ENCODE data around the gene NEK4. TPM values are rescaled to one million over a fixed set of nuclear protein-coding genes. Genes with fewer than 3 reads are reported as not detected.

Gene NEK4
- total and polyA plus RNA-seq, 2 donors (not counting 1 experiment from before 2014, with no cell fraction given) = 9.0 to 33.8 TPM

GRCh38 chr3:52775877-52776276 is 5.1 kb upstream of the NEK4 start:
- Histone ChIP-seq H4K20me1 (ENCODE audit: control insufficient read depth, insufficient read depth, low read length, poor library complexity, severe bottlenecking) (no peaks in the 10 kb centered on the region), H3K4me3 (ENCODE audit: control extremely low read depth in 1 of 5, extremely low read depth in 1 of 5, insufficient read depth in 1 of 5, low read depth in 2 of 5, low read length in 4 of 5) (no peak overlapping the region), H2AFZ (ENCODE audit: insufficient read depth, low read depth, low read length, poor library complexity, severe bottlenecking) (no peak overlapping the region), H3K27me3 (replicated peaks in 1 of 4; ENCODE audit: control extremely low read depth in 1 of 4, control insufficient read depth in 3 of 4, insufficient read depth in 4 of 4, low read length in 3 of 4) (no peaks in the 10 kb centered on the region), H3K79me2 (ENCODE audit: control insufficient read depth, insufficient read depth, low read length) (no peaks in the 10 kb centered on the region), H3K9me3 (ENCODE audit: control extremely low read depth in 1 of 3, control insufficient read depth in 2 of 3, insufficient read depth in 1 of 3, low read length in 2 of 3) (no peaks in the 10 kb centered on the region), H3K9ac (ENCODE audit: low read length) (no peak overlapping the region), H3K4me1 (ENCODE audit: control insufficient read depth in 2 of 2, insufficient read depth in 2 of 2, low read length in 2 of 2) (peaks cover 17 to 26% of the 10 kb centered on the region in 2 donors), H3K36me3 (replicated peaks in 1 of 2; ENCODE audit: control extremely low read depth in 1 of 2, control insufficient read depth in 1 of 2, extremely low read depth in 1 of 2, insufficient read depth in 2 of 2, low read length in 1 of 2) (no peaks in the 10 kb centered on the region), H3K4me2 (replicated peaks; ENCODE audit: low read depth, low read length, poor library complexity, severe bottlenecking) (no peak overlapping the region), H3K27ac (ENCODE audit: low read length in 2 of 2) (no peak overlapping the region)
- H3K9me3 Mint-ChIP-seq (ENCODE audit: insufficient read depth) = no peaks in the 10 kb centered on the region
- POLR2A ChIA-PET = no interaction called here
- CTCF ChIA-PET = interaction anchor here (1.5 kb wide), 1 partner anchor 12 kb away, joined by 4 read pairs; no protein-coding TSS in a partner anchor
- 85% methylated on average over 5 of the region's 8 CpGs for WGBS (ENCODE audit: insufficient coverage)
- DNase-seq (no peak), ATAC-seq (ENCODE audit: low read depth) (no peak)
- H3K4me1 Mint-ChIP-seq = peaks cover 19% of the 10 kb centered on the region
- H3K27me3 Mint-ChIP-seq = no peaks in the 10 kb centered on the region
- no peak overlapping the region for H3K27ac Mint-ChIP-seq
- TF ChIP-seq CTCF (IDR thresholded peaks at IDR 0.05) = no peak
- TF ChIP-seq EZH2 (IDR thresholded peaks at IDR 0.05; ENCODE audit: borderline replicate concordance, insufficient read depth, low read depth, low read length, poor library complexity, severe bottlenecking) = no peak
- H3K4me3 Mint-ChIP-seq = no peak overlapping the region
- intact Hi-C loops (cut with micrococcal nuclease) = no loop called here

DNA sequence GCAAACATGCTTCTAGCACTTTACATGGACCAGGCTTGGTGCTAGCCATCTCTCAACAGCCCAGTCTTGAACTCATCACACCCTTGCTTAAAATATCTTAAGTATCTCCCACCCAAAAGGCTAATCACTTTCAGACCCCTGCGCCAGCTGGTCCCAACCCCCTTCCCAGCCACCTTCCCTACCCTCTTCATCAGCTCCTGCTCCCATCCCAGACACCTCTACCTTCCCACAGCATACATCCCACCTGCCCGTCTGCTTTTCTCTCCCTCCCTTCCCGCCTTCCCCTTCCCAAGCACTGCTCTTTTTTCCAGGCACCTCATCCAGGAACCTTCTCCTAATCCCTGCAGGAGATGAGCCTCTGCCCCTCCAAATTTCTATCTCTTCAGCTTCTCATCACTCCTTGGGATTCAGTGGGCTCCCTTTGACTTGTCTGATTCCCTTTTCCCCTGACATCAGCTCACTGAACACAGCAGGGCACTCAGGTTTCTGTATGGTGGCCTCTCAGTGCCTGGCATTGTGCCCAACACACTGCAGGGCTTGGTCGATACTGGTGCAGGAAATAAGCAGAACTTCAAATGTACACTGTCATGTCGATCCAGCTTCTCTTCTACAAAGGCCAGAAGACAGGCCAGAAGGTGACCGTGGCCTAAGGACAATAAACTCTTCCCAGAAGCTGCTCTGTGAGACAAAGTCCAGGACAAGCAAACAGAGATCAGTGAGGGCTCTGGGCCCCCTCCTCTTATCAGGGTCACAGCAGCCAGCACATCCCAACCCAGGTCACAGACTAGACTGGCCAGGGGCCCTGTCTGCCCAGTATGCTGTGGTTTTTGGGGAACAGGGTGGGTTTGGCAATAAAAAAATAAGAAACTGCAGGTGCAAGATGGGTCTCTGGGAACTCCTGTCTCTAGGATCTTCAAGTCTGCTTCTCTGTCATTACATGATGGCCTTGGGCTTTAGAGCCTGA is 4.4 kb upstream of the NEK4 start:
- Histone ChIP-seq H3K4me3 (ENCODE audit: control extremely low read depth in 1 of 5, extremely low read depth in 1 of 5, insufficient read depth in 1 of 5, low read depth in 2 of 5, low read length in 4 of 5) (no peak overlapping the region), H3K9me3 (ENCODE audit: control extremely low read depth in 1 of 3, control insufficient read depth in 2 of 3, insufficient read depth in 1 of 3, low read length in 2 of 3) (no peaks in the 10 kb centered on the region), H3K9ac (ENCODE audit: low read length) (no peak overlapping the region), H2AFZ (ENCODE audit: insufficient read depth, low read depth, low read length, poor library complexity, severe bottlenecking) (no peak overlapping the region), H3K4me2 (replicated peaks; ENCODE audit: low read depth, low read length, poor library complexity, severe bottlenecking) (no peak overlapping the region), H3K27ac (ENCODE audit: low read length in 2 of 2) (no peak overlapping the region), H3K79me2 (ENCODE audit: control insufficient read depth, insufficient read depth, low read length) (no peaks in the 10 kb centered on the region), H3K27me3 (replicated peaks in 1 of 4; ENCODE audit: control extremely low read depth in 1 of 4, control insufficient read depth in 3 of 4, insufficient read depth in 4 of 4, low read length in 3 of 4) (no peaks in the 10 kb centered on the region), H4K20me1 (ENCODE audit: control insufficient read depth, insufficient read depth, low read length, poor library complexity, severe bottlenecking) (no peaks in the 10 kb centered on the region), H3K36me3 (replicated peaks in 1 of 2; ENCODE audit: control extremely low read depth in 1 of 2, control insufficient read depth in 1 of 2, extremely low read depth in 1 of 2, insufficient read depth in 2 of 2, low read length in 1 of 2) (no peaks in the 10 kb centered on the region), H3K4me1 (ENCODE audit: control insufficient read depth in 2 of 2, insufficient read depth in 2 of 2, low read length in 2 of 2) (peaks cover 17 to 24% of the 10 kb centered on the region in 2 donors)
- intact Hi-C loops (cut with micrococcal nuclease) = no loop called here
- CTCF ChIA-PET = interaction anchor here (1.5 kb wide), 1 partner anchor 13 kb away, joined by 4 read pairs; no protein-coding TSS in a partner anchor
- Mint-ChIP-seq H3K9me3 (ENCODE audit: insufficient read depth) (no peaks in the 10 kb centered on the region), H3K27me3 (no peaks in the 10 kb centered on the region), H3K4me3 (no peak overlapping the region), H3K4me1 (peaks cover 20% of the 10 kb centered on the region), H3K27ac (no peak overlapping the region)
- no peak for TF ChIP-seq CTCF (IDR thresholded peaks at IDR 0.05)
- TF ChIP-seq EZH2 (IDR thresholded peaks at IDR 0.05; ENCODE audit: borderline replicate concordance, insufficient read depth, low read depth, low read length, poor library complexity, severe bottlenecking) = no peak
- no peak for ATAC-seq (ENCODE audit: low read depth)
- no peak for DNase-seq
- POLR2A ChIA-PET = no interaction called here
- WGBS (ENCODE audit: insufficient coverage) = 69% methylated on average over 5 of the region's 6 CpGs

Data from B cell (primary cell).